Breast epithelium (tissue), 3 donors: ENCODE measurements around the gene METTL9.

ENCODE experiments used
- CTCF ChIP-seq, 3 donors: fragments of 450-650 bp; IDR thresholded peaks; one replicate each; pipeline ENCODE4 v1.5.1; 2016 to 2017; ENCODE audit warnings: antibody characterized with exemption in 3 of 3, mild to moderate bottlenecking in 3 of 3, moderate library complexity in 3 of 3
- POLR2AphosphoS5 ChIP-seq, 3 donors: sonication (generic); formaldehyde crosslinking; IDR thresholded peaks; one replicate each; pipeline ENCODE4 v1.6.1; 2017; ENCODE audit warnings: antibody characterized with exemption in 3 of 3

DNA sequence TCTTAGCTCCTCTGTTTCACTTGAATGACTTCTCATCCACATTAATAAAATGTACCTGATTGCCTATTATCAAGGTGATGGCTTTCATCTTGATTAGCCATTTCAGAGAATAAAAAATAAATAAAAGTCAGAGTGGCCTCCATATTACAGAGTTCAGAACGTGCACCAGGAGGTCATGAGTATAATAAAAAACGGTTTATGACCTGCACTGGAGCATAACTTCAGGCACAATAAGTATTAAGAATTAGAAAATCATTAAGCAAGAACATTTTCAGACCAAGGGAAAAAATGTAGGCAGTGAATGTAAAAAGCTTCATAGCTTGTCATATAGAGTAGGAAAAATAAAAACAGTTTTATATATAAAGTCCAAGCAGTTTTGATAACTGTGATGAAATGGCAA, 11.4 kb downstream of the METTL9 start:
- TF ChIP-seq POLR2AphosphoS5 (IDR thresholded peaks at IDR 0.05) (no peak), CTCF (IDR thresholded peaks at IDR 0.05) (no peak)
